HUDEP-2 (cell line): Measurements from ENCODE around the gene CC2D2B.
"Not testable (repeated sequence)": the region's sequence is repeated elsewhere in the genome, so short reads cannot be mapped to it uniquely, and the experiment has no call there.

ENCODE experiments used
- DNase-seq, 76 experiments: peaks; one replicate each; lab custom pipeline; 2025; ENCODE audit not compliant: unreplicated experiment in 76 of 76; lab: John Stamatoyannopoulos, UW

The CC2D2B gene

DNA sequence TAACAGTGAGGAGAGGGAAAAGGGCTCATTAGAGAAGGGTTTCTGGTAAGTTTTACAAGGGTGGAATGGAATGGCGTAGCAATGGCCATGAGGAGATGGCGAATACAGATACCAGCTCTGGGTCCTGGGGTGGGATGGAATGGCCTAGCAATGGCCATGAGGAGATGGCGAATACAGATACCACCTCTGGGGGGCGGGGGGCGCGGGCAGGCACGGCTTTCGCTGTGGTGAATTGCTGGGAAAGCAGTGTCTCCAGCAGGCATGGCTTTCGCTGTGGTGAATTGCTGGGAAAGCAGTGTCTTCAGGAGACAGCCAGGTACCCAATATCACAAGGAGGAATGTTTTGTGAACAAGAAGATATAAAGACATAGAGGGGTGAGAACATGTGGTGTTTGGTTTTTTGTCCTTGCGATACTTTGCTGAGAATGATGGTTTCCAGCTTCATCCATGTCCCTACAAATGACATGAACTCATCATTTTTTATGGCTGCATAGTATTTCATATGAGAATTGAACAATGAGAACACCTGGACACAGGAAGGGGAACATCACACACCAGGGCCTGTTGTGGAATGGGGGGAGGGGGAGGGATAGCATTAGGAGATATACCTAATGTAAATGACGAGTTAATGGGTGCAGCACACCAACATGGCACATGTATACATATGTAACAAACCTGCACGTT is 1.7 kb upstream of the CC2D2B start:
- not testable (repeated sequence) for DNase-seq

DNA sequence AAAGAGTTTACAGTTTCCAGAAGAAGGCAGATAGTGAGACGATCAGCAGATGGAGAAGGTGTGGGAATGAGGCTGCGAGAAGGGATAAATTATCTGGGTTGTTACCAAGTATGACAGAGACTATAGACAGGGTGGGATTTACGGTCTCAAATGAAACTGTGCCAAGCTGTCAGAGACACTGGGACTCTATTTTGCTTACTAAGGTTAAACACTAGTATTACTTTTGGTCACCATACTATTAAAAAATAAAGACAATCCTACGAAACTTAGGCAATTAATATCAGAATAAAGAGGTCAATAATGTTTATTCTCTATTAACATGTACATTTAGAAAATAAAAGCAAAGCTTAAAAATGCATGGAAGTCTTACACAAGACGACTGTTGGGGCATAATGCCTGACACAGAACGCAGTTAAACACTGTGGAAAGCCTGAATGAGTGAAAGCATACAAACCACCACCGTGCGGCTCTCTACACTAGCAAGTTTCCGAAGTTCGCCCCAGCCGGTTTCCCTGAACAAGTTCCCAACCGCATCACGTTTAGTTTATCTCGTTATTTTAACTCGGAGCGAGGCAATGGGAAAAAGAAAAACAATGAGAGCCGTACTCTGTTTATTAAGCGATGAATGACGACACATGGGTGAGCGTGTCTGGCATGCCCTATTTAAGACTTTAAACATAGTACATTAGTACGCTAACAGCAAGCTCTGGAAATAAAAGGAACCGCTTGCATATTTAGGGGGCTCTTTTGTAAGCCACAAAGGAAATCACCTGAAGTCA is 909 bp upstream of the CC2D2B start:
- DNase-seq: peak in 63 of 76 experiments; percentile 2 to 58 (median 32)

DNA sequence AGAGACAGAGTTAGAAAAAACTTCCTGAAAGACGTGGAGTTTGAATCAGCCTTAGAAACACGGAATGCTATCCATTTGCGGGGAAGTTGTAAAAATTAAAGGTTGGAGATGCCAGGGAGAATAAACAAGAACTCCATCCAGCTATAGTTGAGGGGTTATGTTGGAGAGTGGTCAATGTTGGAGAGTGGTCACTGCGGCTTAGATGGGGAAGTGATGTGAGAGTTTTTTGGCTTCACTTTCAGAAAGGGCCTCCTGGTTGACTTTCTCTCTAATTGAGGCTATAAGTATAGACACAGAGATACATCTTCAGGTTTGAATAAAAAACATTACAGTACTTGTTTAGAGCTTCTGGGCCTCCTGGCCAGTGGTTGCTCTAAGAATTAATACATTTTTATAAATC is 675 bp downstream of the CC2D2B start:
- DNase-seq: no peak

DNA sequence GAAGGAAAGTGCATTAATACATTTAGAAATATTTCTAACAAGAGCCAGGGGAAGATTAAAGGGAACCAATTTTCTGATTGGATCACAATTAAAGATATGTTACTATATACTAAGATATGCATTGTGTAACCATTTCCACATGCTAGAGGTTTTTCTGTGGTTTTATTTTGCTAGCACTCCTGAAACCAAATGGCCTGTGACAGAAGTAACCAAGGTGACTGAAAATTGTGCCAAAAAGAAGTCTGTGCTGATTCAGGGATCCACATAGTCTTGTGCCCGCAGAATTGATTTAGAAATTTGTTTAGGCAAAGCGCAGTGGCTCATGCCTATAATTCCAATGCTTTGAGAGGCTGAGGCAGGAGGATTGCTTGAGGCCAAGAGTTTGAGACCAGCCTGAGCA is 1.8 kb downstream of the CC2D2B start:
- DNase-seq: no peak

DNA sequence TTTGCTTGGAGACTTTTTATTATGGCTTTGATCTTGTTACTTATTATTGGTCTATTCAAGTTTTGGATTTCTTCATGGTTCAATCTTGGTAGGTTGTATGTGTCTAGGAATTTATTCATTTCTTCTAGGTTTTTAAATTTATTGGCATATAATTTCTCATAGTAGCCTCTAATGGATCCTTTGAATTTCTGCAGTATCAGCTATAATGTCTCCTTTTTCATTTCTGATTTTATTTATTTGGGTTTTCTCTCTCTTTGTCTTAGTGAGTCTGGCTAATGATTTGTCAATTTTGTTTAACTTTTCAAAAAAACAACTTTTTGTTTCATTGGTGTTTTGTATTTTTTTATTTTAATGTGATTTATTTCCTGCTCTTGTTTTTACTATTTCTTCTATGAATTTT is 8.3 kb downstream of the CC2D2B start:
- not testable (repeated sequence) for DNase-seq

DNA sequence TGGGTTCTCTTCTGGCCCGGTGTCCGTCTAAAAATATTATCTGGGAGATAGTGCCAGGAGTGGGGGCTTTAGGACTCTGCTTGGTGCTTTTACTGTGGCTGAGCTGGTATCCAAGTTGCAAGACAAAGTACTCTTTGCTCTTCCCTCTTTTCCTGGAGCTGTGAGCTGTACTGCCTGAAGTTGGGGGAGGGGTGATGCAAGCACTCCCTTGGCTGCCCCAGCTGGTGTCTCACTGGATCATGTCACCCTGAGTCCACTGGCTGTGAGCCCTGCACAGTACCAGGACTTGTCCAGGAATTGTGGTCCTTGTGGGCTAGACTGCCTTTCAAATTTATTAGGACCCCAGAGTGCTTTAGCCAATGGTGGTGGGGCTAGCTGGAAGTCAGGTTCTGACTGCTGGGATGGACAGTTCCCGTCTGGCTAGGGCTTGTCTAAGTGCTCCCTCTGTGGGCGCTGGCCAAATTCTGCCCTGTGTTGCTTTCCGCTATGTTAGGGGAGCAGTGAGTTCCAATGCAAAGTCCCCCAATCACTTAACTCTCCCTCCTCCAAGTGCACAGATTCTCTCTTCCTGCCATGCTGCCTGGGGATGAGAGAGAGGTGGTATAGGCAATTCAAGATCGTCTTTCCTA is 13.1 kb downstream of the CC2D2B start:
- DNase-seq: no peak

DNA sequence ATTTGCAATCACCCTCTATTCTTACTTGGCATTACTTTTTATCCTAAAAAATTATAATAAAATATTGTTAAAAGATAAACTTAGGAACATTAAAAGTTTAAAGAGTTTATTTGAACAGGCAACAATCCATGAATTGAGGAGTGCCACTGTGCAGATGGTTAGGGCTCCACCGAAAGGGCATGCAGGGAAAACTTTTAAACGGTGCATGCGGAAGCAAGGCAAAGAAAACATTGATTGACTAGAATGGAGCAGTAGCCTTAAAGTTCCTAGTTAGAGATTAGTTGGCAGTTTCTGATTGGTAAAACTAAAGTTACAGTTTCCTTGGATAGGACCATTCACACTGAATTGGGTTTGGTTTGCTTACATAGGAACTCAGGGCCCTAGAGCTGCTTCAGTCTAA is 17.3 kb downstream of the CC2D2B start:
- DNase-seq: no peak

DNA sequence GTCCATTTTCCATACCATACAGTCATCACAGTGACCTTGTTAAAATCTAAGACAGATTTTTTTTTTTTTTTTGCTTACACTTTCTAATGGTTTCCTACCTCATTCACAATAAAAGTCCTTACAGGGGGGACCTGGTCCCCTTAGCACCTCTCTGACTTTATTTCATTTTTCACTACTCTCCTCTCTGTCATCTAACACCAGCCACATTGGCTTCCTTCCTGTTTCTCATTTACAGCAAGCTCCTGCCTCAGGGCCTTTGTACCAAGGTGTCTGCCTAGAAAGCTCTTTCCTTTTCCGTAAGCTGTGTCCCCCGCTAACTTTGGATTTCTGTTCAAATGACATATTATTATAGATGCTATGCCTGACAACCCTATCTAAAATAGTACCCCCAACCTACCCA is 27.7 kb downstream of the CC2D2B start:
- DNase-seq: no peak

DNA sequence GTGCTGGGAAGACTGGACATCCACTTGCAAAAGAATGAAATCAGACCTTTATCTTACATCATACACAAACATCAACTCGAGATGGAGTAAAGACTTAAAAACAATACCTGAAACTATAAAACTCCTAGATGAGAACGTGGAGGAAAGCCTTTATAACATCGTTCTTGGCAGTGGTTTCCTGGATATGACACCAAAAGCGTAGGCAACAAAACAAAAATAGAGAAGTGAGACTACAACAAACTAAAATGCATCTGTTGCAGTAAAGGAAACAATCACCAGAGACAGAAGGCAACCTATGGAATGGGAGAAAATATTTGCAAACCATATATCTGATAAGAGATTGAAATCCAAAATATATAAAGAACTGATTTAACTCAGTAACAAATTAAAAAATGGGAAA is 33.3 kb downstream of the CC2D2B start:
- no peak for DNase-seq

DNA sequence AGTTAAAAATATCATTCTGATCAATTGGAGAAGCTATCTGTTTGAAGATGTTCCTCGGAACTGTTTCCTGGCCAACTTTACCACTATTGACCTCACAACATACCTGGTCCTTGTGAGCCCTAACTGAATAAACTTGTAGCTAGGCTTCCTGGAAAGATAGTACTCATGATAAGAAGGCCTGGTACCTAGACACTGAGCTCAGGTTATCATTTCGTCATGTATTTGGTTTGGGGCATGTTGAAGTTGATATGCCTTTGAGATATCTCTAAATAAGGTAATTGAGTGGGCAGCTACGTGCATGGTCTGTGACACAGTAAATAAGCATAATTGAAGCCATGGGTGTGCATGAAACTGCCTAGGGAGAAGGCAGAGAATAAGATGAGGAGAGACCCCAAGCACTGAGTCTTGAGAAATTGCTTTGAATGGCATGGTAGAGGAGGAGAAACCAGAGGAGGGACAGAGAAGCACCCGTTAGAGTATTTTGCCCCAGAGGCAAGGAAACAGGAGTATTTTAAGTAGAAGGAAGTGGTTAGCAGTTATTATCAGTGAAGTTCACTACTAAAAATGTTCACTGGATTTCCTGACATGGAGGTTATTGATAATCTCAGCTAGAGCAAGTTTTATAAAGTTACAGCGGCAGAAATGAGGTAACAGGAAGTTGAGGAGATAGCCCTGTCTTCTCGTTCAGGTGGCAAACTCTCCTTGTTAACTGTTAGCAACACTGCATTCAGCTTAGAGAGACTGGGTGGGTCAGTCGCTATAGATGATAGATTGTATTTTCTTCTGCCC is 55.6 kb downstream of the CC2D2B start:
- no peak for DNase-seq

DNA sequence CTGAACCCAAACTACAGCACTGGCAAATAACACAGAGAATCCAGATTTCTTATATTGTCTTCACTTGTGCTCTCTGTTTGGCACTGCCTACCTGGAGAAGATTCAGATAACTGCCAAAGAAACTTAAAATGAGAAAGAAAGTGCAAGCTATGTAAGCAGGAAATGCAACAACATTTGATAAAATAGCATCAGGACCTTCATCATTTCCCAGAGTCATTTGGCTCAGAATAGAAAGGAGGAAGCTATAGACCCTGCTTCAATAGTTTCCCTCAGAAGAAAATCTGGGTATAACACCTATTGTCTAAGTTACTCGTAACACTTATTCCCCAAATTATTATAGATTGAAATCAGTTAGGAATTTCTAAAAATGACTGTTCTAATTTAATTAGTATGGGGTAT is 56.2 kb downstream of the CC2D2B start:
- no peak for DNase-seq

DNA sequence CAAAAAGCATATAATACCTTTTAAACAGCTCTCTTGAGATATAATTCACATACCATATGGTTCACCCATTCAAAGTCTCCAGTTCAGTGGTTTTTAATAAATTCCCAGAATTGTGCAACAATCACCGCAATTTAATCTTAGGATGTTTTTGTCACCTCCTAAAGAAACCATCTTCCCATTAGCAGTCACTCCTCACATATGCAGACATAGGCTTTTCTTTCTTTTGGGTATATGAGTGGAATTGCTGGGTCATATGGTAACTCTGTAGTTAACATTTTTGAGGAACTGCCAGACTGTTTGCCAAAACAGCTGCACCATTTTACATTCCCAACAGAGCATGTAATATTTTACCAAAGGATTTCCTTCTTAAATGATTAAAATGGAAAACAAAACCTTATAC is 57.0 kb downstream of the CC2D2B start:
- no peak for DNase-seq

DNA sequence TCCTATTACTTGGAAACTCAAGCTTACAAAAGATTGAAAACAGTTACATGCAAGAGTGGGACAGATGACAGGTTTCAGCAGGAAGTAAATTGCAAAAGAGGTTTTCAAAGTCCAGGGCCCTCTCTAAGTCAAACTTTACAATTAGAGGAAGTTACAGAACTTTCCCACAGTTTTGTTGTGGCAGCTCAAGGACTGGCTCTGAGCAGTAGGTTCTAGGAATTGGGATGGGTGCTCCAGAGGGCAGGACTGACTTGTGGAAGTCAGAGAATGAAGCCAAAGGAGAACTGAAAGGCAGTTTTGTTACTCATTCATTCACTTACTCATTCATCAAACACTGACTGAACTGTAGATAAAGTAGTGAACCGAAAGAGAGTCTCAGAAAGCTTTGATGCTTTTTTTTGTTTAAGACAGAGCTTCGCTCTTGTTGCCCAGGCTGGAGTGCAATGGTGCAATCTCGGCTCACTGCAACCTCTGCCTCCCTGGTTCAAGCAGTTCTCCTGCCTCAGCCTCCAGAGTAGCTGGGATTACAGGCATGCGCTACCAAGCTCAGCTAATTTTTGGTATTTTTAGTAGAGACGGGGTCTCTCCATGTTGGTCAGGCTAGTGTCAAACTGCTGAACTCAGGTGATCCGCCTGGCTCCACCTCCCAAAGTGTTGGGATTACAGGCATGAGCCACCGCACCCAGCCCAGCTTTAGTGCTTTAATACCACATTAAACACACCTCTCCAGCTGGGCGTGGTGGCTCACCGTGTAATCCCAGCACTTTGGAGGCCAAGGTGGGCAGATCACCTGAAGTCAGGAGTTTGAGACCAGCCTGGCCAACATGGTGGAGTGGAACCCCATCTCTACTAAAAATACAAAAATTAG is 68.8 kb downstream of the CC2D2B start:
- no peak for DNase-seq

DNA sequence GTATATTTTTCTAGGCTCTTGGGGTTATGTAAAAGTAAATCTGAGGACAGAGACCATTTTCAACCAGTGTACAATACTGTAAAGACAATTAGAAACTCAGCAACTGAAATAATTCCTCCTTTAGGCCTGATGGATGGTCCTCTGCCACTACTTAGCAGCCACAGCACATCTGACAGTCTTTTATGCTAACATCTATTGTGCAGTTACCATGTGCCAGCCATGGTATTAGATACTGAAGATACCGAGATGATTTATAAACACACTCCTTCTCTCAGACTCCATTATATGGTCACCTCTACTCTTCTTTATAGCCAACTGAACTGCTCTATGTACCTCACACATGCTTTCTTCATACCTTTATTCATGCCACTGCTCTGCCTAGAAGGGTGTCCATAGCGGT is 74.4 kb downstream of the CC2D2B start:
- DNase-seq: no peak

DNA sequence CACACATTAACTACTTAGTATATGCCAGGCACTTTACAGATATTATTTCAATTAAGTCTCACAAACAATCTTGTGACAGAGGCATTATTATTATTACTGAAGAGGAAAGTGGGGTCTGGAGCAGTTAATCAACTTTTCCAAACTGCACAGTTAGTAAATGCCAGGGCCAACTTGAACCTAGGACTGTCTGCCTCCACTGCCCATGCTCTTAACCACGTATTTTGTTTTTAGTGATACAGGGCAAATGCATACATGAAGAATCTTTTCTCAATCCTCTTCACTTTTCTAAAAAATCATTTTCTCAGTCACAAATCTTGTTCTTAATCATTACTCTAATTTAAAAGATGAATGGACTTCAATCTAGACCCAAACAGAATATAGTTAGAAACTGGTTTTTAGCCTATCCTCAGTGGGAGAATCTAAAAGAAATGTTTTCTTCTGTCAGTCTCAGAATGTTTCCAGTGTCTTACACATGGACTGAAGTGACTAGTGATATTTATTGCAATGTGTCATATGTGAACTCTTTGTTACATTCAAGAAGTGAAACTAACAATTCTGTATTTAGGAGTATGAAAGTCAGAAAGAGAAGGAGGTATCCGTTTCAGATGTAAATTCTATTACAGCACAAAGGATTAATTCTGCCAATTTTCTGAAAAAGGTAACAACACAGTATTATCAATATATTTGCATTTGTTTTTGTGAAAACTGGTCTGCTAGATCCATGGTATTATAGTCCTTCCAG is 80.1 kb downstream of the CC2D2B start:
- no peak for DNase-seq

DNA sequence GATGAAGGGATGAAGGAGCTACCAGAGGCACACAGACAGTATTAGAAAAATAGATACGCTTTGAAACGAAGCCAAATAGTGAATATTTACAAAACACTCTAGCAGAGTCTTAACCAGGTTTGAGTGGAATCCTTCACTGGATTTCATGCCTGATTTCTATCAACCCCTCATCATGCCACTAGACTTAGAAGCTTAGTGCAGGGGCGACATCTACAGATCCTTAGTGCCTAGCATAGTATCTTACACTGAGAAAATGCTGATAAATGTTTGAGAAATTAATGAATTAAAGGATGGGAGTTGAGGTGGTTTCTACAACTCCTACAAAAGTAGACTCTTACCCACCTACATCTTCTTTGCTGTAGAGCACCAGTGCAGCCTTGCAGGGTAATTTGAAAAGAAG is 80.9 kb downstream of the CC2D2B start:
- DNase-seq: no peak

DNA sequence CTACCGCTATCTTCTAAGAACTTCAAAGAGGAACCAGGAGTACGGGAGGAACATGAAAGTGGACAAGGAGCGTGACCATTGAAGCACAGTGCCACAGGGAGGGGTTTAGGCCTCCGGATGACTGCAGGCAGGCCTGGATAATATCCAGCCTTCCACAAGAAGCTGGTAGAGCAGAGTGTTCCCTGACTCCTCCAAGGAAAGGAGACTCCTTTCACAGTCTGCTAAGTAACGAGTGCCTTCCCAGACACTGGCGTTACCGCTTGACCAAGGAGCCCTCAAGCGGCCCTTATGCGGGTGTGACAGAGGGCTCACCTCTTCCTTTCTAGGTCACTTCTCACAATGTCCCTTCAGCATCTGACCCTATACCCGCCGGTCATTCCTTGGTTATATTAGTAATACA is 86.6 kb downstream of the CC2D2B start:
- not testable (repeated sequence) for DNase-seq

DNA sequence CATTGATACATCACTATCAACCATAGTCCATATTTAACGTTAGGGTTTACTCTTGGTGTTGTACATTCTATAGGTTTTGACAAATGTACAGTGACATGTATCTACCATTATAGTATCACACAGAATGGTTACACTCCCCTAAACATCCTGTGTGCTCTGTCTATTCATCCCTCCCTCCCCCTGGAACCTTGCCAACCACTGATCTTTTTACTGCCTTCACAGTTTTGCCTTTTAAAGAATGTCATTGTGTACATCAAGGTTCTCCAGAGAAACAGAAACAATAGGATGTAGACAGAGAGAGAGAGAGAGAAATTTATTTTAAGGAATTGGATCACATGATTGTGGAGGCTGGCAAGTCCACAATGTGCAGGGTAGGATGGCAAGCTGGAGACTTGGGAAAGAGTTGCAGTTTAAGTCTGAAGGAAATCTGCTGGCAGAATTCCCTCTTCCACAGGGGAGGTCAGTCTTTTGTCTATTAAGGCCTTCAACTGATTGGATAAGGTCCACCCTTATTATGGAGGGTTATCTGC is 90.5 kb downstream of the CC2D2B start:
- no peak for DNase-seq

DNA sequence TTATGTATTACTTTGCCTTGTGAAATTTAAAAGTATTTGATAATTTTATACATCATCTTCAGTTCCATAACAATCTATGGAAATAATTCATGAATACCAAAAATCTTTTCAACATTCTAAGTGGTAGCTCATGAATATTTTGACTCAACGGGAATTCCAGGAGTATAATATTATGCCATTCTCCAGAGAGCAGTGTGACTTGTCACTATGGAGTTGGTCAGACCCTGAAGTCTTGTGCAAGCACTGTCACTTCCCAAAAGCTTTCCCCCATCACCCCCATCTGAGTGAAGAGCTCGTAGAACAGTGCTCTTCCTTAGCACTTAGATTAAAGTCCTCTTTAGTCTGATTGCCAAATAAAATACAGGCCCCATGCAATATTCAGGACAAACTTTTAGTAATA is 106.2 kb downstream of the CC2D2B start:
- no peak for DNase-seq
